ENCODE measurements around the gene TTC16.

GRCh38 chr9:127779136-127779981 is 63.5 kb downstream of the TTC16 start:
- no peak for TF ChIP-seq POLR2AphosphoS5 (IDR thresholded peaks at IDR 0.05)
- TF ChIP-seq CTCF (IDR thresholded peaks at IDR 0.05), result no peak
- no peak for TF ChIP-seq POLR2A (IDR thresholded peaks at IDR 0.05)
- TF ChIP-seq EP300 (IDR thresholded peaks at IDR 0.05), result no peak

Data from suprapubic skin (tissue), 4 donors.